Thyroid gland (tissue), 4 donors: ENCODE data around the gene MINDY4.

ENCODE experiments used
- CTCF ChIP-seq, 6 experiments: fragments of 200-600 bp in 3 of 6; fragments of 450-650 bp in 3 of 6; sonication (generic) in 3 of 6; IDR thresholded peaks; one replicate each; pipeline ENCODE4 v1.5.1; 2016 to 2019; ENCODE audit warnings: antibody characterized with exemption in 6 of 6, mild to moderate bottlenecking in 2 of 6, inconsistent platforms in 1 of 6, moderate library complexity in 1 of 6
- POLR2A ChIP-seq, 2 donors: fragments of 450-650 bp; IDR thresholded peaks; one replicate each; pipeline ENCODE4 v1.6.1; 2017; ENCODE audit warnings: antibody characterized with exemption in 2 of 2, mild to moderate bottlenecking in 2 of 2, moderate library complexity in 1 of 2

DNA sequence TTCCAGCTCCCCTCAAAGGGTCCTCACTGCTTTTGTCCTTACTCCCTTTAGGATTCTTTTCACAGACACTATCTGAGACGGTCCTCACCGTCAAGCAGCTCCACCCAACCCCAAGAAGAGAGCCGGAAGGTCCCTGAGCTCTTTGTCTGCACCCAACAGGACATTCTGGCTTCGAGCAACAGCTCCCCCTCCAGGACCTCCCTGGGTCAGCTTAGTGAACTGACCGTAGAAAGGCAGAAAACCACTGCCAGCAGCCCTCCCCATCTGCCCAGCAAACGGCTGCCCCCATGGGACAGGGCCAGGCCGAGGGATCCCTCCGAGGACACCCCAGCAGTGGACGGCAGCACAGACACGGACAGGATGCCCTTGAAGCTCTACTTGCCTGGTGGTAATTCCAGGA, 19.9 kb downstream of the MINDY4 start:
- no peak for TF ChIP-seq CTCF (IDR thresholded peaks at IDR 0.05)
- TF ChIP-seq POLR2A (IDR thresholded peaks at IDR 0.05), result no peak
